ENCODE measurements around the gene PAPSS2. TPM values are rescaled to one million over a fixed set of nuclear protein-coding genes. Genes with fewer than 3 reads are reported as not detected.
"Not testable (repeated sequence)": the region's sequence is repeated elsewhere in the genome, so short reads cannot be mapped to it uniquely, and the experiment has no call there.

PAPSS2 gene
- total and polyA plus RNA-seq, 9 donors = 5.8 to 14.5 (median 10.4) TPM

DNA sequence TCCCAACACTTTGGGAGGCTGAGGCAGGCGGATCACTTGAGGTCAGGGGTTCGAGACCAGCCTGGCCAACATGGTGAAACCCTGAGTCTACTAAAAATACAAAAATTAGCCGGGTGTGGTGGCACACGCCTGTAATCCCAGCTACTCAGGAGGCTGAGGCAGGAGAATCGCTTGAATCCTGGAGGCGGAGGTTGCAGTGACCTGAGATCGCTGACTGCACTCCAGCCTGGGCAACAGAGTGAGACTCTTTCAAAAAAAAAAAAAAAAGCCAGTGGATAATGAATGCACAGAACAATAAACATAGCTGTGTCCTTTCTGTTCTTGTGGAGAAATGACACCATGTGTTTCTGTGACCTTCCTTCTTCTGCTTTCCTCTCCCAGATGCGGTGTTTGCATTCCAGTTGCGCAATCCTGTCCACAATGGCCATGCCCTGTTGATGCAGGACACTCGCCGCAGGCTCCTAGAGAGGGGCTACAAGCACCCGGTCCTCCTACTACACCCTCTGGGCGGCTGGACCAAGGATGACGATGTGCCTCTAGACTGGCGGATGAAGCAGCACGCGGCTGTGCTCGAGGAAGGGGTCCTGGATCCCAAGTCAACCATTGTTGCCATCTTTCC is 83.4 kb downstream of the PAPSS2 start:
- H3K4me1 ChIP-seq (ENCODE audit: control insufficient read depth, insufficient read depth, low read length); H3K27ac ChIP-seq (ENCODE audit: low read length); DNase-seq; H3K36me3 ChIP-seq (ENCODE audit: control insufficient read depth, insufficient read depth, low read length); H3K4me3 ChIP-seq (ENCODE audit: low read length); H3K9me3 ChIP-seq (replicated peaks; ENCODE audit: control insufficient read depth, low read depth, low read length); H3K27me3 ChIP-seq (ENCODE audit: control insufficient read depth, insufficient read depth, low read length): not testable (repeated sequence)
- 95% methylated on average over 14 of the region's 18 CpGs for WGBS (ENCODE audit: insufficient coverage)

DNA sequence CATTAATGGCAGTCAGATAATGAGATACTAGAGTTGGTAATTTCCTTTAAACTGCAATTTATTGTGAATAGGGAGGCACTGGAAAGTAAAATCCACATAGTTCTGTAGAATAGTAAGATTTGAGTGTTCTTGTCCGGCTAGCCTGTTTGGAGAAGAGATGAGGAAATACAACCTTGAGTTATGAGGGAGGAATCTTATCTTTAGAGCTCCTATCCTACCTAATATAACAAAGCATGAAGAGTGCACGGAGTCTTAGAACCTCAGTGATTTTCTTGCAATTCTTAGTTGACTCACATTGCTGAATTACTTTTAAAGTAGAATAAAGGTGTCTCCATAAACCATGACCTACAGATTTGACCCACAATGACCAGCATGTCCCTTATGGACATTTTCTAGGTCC is 84.9 kb downstream of the PAPSS2 start:
- Histone ChIP-seq H3K27me3 (ENCODE audit: control insufficient read depth, insufficient read depth, low read length) (no peaks in the 10 kb centered on the region), H3K4me3 (ENCODE audit: low read length) (no peak overlapping the region), H3K27ac (ENCODE audit: low read length) (no peak overlapping the region), H3K9me3 (replicated peaks; ENCODE audit: control insufficient read depth, low read depth, low read length) (no peaks in the 10 kb centered on the region), H3K36me3 (ENCODE audit: control insufficient read depth, insufficient read depth, low read length) (no peaks in the 10 kb centered on the region), H3K4me1 (ENCODE audit: control insufficient read depth, insufficient read depth, low read length) (no peaks in the 10 kb centered on the region)
- no peak for DNase-seq
- WGBS (ENCODE audit: insufficient coverage) = no CpG with 5 or more reads among the region's 2 CpGs

DNA sequence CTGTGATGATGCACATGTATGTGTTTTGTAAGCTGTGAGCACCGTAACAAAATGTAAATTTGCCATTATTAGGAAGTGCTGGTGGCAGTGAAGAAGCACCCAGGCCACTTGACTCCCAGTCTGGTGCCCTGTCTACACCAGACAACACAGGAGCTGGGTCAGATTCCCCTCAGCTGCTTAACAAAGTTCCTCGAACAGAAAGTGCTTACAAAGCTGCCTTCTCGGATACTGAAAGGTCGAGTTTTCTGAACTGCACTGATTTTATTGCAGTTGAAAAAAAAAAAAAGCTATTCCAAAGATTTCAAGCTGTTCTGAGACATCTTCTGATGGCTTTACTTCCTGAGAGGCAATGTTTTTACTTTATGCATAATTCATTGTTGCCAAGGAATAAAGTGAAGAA is 87.2 kb downstream of the PAPSS2 start:
- Histone ChIP-seq H3K4me3 (ENCODE audit: low read length) (no peak overlapping the region), H3K4me1 (ENCODE audit: control insufficient read depth, insufficient read depth, low read length) (no peaks in the 10 kb centered on the region), H3K27ac (ENCODE audit: low read length) (no peak overlapping the region), H3K36me3 (ENCODE audit: control insufficient read depth, insufficient read depth, low read length) (no peaks in the 10 kb centered on the region), H3K9me3 (replicated peaks; ENCODE audit: control insufficient read depth, low read depth, low read length) (no peaks in the 10 kb centered on the region), H3K27me3 (ENCODE audit: control insufficient read depth, insufficient read depth, low read length) (no peaks in the 10 kb centered on the region)
- no CpG with 5 or more reads among the region's 4 CpGs for WGBS (ENCODE audit: insufficient coverage)
- DNase-seq = no peak

- H3K36me3 ChIP-seq (ENCODE audit: control insufficient read depth, insufficient read depth, low read length); H3K27me3 ChIP-seq (ENCODE audit: control insufficient read depth, insufficient read depth, low read length): not testable (repeated sequence)
- no CpG with 5 or more reads among the region's 4 CpGs for WGBS (ENCODE audit: insufficient coverage)
Measured at GRCh38 chr10:87748244-87748643, 88.6 kb downstream of the PAPSS2 start.

GRCh38 chr10:87750001-87750671 is 90.5 kb downstream of the PAPSS2 start:
- no peaks in the 10 kb centered on the region for H3K9me3 ChIP-seq (replicated peaks; ENCODE audit: control insufficient read depth, low read depth, low read length)
- no peak for DNase-seq
- H3K4me1 ChIP-seq (ENCODE audit: control insufficient read depth, insufficient read depth, low read length) = no peaks in the 10 kb centered on the region
- no peaks in the 10 kb centered on the region for H3K27me3 ChIP-seq (ENCODE audit: control insufficient read depth, insufficient read depth, low read length)
- H3K4me3 ChIP-seq (ENCODE audit: low read length) = no peak overlapping the region
- peaks cover 5% of the 10 kb centered on the region for H3K36me3 ChIP-seq (ENCODE audit: control insufficient read depth, insufficient read depth, low read length)
- WGBS (ENCODE audit: insufficient coverage) = 46% methylated on average over 2 of the region's 5 CpGs
- no peak overlapping the region for H3K27ac ChIP-seq (ENCODE audit: low read length)

More at GRCh38 chr10:87748244-87748643, 88.6 kb downstream of the PAPSS2 start:
- not testable (repeated sequence) for H3K9me3 ChIP-seq (replicated peaks; ENCODE audit: control insufficient read depth, low read depth, low read length); H3K4me1 ChIP-seq (ENCODE audit: control insufficient read depth, insufficient read depth, low read length); DNase-seq; H3K4me3 ChIP-seq (ENCODE audit: low read length); H3K27ac ChIP-seq (ENCODE audit: low read length)

DNA sequence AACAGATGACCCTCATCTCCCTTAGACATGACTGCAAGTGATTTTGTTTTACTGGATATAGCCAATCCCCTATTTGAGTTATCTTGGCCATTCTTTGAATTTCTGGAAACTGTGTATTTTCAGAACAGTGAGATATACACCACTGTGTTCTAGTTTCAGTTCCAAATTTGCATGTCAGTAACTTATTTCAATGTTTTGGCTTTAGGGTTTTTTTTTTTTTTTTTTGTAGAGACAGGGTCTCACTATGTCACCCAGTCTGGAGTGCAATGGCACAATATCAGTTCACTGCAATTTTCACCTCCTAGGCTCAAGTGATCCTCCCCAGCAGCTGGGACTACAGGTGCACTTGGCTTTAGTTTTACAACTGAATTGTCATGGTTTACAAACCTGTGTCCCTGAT is 91.1 kb downstream of the PAPSS2 start:
- no peaks in the 10 kb centered on the region for H3K4me1 ChIP-seq (ENCODE audit: control insufficient read depth, insufficient read depth, low read length)
- no peak overlapping the region for H3K4me3 ChIP-seq (ENCODE audit: low read length)
- H3K27me3 ChIP-seq (ENCODE audit: control insufficient read depth, insufficient read depth, low read length) = no peaks in the 10 kb centered on the region
- H3K27ac ChIP-seq (ENCODE audit: low read length) = no peak overlapping the region
- no peak for DNase-seq
- no peaks in the 10 kb centered on the region for H3K9me3 ChIP-seq (replicated peaks; ENCODE audit: control insufficient read depth, low read depth, low read length)
- H3K36me3 ChIP-seq (ENCODE audit: control insufficient read depth, insufficient read depth, low read length) = peaks cover 8% of the 10 kb centered on the region

- Histone ChIP-seq H3K36me3 (ENCODE audit: control insufficient read depth, insufficient read depth, low read length) (peaks cover 11% of the 10 kb centered on the region), H3K9me3 (replicated peaks; ENCODE audit: control insufficient read depth, low read depth, low read length) (no peaks in the 10 kb centered on the region)
- no CpG with 5 or more reads among the region's 2 CpGs for WGBS (ENCODE audit: insufficient coverage)
Measured at GRCh38 chr10:87751274-87751673, 91.6 kb downstream of the PAPSS2 start.

DNA sequence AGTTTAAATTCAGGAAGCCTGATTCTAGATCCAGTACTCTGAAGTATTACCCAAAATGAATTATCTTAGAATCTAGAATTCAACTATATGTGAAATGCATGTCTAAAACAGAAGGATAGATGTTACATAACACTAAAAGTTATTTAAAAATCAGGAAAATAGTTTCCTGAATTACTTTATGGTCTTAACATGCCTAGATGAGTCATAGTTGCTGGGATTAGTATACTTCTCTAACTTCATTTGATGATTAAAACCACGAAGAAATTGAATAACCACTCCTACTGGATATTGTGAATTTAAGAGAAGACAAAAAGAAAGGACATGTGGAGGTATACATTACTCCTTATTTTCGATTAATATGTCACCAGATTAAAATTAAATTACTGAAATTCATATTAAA is 92.9 kb downstream of the PAPSS2 start:
- no peaks in the 10 kb centered on the region for H3K9me3 ChIP-seq (replicated peaks; ENCODE audit: control insufficient read depth, low read depth, low read length)
- H3K27me3 ChIP-seq (ENCODE audit: control insufficient read depth, insufficient read depth, low read length) = no peaks in the 10 kb centered on the region
- no CpG with 5 or more reads among the region's 2 CpGs for WGBS (ENCODE audit: insufficient coverage)
- no peak overlapping the region for H3K4me3 ChIP-seq (ENCODE audit: low read length)
- H3K27ac ChIP-seq (ENCODE audit: low read length) = no peak overlapping the region
- DNase-seq = no peak
- no peaks in the 10 kb centered on the region for H3K4me1 ChIP-seq (ENCODE audit: control insufficient read depth, insufficient read depth, low read length)
- peaks cover 11% of the 10 kb centered on the region for H3K36me3 ChIP-seq (ENCODE audit: control insufficient read depth, insufficient read depth, low read length)

More at GRCh38 chr10:87751274-87751673, 91.6 kb downstream of the PAPSS2 start:
- Histone ChIP-seq H3K4me1 (ENCODE audit: control insufficient read depth, insufficient read depth, low read length) (no peaks in the 10 kb centered on the region), H3K27me3 (ENCODE audit: control insufficient read depth, insufficient read depth, low read length) (no peaks in the 10 kb centered on the region), H3K4me3 (ENCODE audit: low read length) (no peak overlapping the region), H3K27ac (ENCODE audit: low read length) (no peak overlapping the region)
- DNase-seq = no peak

- DNase-seq = no peak
- Histone ChIP-seq H3K27ac (ENCODE audit: low read length) (no peak overlapping the region), H3K36me3 (ENCODE audit: control insufficient read depth, insufficient read depth, low read length) (peaks cover 11% of the 10 kb centered on the region), H3K27me3 (ENCODE audit: control insufficient read depth, insufficient read depth, low read length) (no peaks in the 10 kb centered on the region), H3K9me3 (replicated peaks; ENCODE audit: control insufficient read depth, low read depth, low read length) (no peaks in the 10 kb centered on the region), H3K4me3 (ENCODE audit: low read length) (no peak overlapping the region), H3K4me1 (ENCODE audit: control insufficient read depth, insufficient read depth, low read length) (no peaks in the 10 kb centered on the region)
- WGBS (ENCODE audit: insufficient coverage) = 83% methylated on average over 2 of the region's 8 CpGs
Measured at GRCh38 chr10:87753995-87754866, 94.6 kb downstream of the PAPSS2 start.

DNA sequence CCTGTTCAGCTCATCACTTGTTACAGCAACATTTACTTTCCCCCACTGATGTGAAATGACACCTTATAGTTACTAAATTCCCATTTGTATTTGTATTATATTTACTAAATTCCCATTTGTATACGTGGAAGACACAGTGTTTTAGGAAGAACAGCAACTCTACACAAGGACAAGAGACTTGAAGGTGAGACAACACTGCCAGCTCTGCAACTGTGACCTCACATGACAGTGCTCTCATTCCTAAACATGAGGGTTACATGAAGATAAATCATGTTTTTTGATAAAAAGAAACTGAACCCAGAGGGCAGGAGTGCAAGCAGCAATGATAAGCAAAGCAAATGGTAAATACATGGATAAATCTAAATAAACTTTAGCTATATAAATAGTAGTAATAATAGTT is 98.0 kb downstream of the PAPSS2 start:
- peaks cover 11% of the 10 kb centered on the region for H3K36me3 ChIP-seq (ENCODE audit: control insufficient read depth, insufficient read depth, low read length)
- H3K4me1 ChIP-seq (ENCODE audit: control insufficient read depth, insufficient read depth, low read length) = no peaks in the 10 kb centered on the region
- no peak overlapping the region for H3K27ac ChIP-seq (ENCODE audit: low read length)
- H3K4me3 ChIP-seq (ENCODE audit: low read length) = no peak overlapping the region
- H3K27me3 ChIP-seq (ENCODE audit: control insufficient read depth, insufficient read depth, low read length) = no peaks in the 10 kb centered on the region
- no peak for DNase-seq
- no peaks in the 10 kb centered on the region for H3K9me3 ChIP-seq (replicated peaks; ENCODE audit: control insufficient read depth, low read depth, low read length)
- WGBS (ENCODE audit: insufficient coverage) = no CpG with 5 or more reads among the region's 1 CpG

Measured in muscle of leg (tissue), 11 donors.